ENCODE results near the gene PIP5K1B. TPM values are rescaled to one million over a fixed set of nuclear protein-coding genes. Genes with fewer than 3 reads are reported as not detected.

The PIP5K1B gene
- total RNA-seq, 1 experiment from 2014 or later: 2.5 TPM

- Histone ChIP-seq H3K27ac (ENCODE audit: insufficient read length, low read depth, low read length) (no peak overlapping the region), H4K91ac (ENCODE audit: insufficient read length, low read depth, low read length) (no peak overlapping the region), H3T11ph (ENCODE audit: low read length) (no peak overlapping the region), H3K4ac (ENCODE audit: low read depth, low read length) (no peak overlapping the region), H3K9ac (ENCODE audit: extremely low read depth, insufficient read length, low read length) (no peak overlapping the region), H3K23ac (ENCODE audit: insufficient read length, low read depth, low read length) (no peak overlapping the region), H2BK20ac (ENCODE audit: low read depth, low read length, poor library complexity, severe bottlenecking) (no peak overlapping the region), H3K14ac (ENCODE audit: insufficient read depth, low read length) (no peak overlapping the region), H3K18ac (ENCODE audit: insufficient read length, low read depth, low read length) (no peak overlapping the region), H3K23me2 (ENCODE audit: insufficient read length, low read depth, low read length, poor library complexity, severe bottlenecking) (no peaks in the 10 kb centered on the region), H3K27me3 (ENCODE audit: insufficient read depth, low read length) (no peaks in the 10 kb centered on the region), H2BK15ac (ENCODE audit: low read depth, low read length) (no peak overlapping the region), H2BK5ac (ENCODE audit: insufficient read length, low read length) (no peak overlapping the region), H2BK120ac (ENCODE audit: low read depth, low read length, poor library complexity, severe bottlenecking) (no peak overlapping the region), H3K9me3 (ENCODE audit: control insufficient read depth, low read depth, low read length) (no peaks in the 10 kb centered on the region), H3K79me1 (ENCODE audit: insufficient read depth, low read depth, low read length, poor library complexity, severe bottlenecking) (no peaks in the 10 kb centered on the region), H4K8ac (replicated peaks; ENCODE audit: insufficient read length, low read depth, low read length) (no peak overlapping the region), H2AFZ (ENCODE audit: low read length) (no peak overlapping the region), H3K56ac (ENCODE audit: insufficient read length, low read depth, low read length) (no peak overlapping the region), H3K4me1 (ENCODE audit: insufficient read depth, low read length) (peaks cover 14% of the 10 kb centered on the region), H2BK12ac (ENCODE audit: insufficient read length, low read depth, low read length) (no peak overlapping the region), H3K4me2 (ENCODE audit: insufficient read depth, insufficient read length, low read length) (no peak overlapping the region), H4K5ac (ENCODE audit: insufficient read length, low read depth, low read length) (no peak overlapping the region), H4K20me1 (ENCODE audit: control insufficient read depth, insufficient read depth, insufficient read length) (no peaks in the 10 kb centered on the region), H2AK5ac (ENCODE audit: insufficient read length, low read length) (no peak overlapping the region), H3K79me2 (ENCODE audit: insufficient read depth, low read length) (no peaks in the 10 kb centered on the region)
- Mint-ChIP-seq H3K36me3 (ENCODE audit: insufficient read depth in 1 of 3, low read depth in 3 of 3) (peaks cover 0 to 3% (median 2%) of the 10 kb centered on the region in 3 experiments; a peak in 3 of 7 replicates), H3K4me1 (peaks cover 49 to 59% of the 10 kb centered on the region in 2 experiments), H3K9me3 (peaks cover 0 to 2% of the 10 kb centered on the region in 2 experiments; a peak in 1 of 5 replicates), H3K27ac (no peak overlapping the region), H3K27me3 (ENCODE audit: low read depth) (no peaks in the 10 kb centered on the region; the same call in 1 of the 2 replicates), H3K4me3 (no peak overlapping the region)
- TF ChIP-seq, protein P1, sequence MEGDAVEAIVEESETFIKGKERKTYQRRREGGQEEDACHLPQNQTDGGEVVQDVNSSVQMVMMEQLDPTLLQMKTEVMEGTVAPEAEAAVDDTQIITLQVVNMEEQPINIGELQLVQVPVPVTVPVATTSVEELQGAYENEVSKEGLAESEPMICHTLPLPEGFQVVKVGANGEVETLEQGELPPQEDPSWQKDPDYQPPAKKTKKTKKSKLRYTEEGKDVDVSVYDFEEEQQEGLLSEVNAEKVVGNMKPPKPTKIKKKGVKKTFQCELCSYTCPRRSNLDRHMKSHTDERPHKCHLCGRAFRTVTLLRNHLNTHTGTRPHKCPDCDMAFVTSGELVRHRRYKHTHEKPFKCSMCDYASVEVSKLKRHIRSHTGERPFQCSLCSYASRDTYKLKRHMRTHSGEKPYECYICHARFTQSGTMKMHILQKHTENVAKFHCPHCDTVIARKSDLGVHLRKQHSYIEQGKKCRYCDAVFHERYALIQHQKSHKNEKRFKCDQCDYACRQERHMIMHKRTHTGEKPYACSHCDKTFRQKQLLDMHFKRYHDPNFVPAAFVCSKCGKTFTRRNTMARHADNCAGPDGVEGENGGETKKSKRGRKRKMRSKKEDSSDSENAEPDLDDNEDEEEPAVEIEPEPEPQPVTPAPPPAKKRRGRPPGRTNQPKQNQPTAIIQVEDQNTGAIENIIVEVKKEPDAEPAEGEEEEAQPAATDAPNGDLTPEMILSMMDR (conservative IDR thresholded peaks at IDR 0.05): no peak
- no peak for DNase-seq
- no CpG with 5 or more reads among the region's 8 CpGs for WGBS (ENCODE audit: extremely low coverage, insufficient read length, low lambda C conversion rate)
Observed at GRCh38 chr9:68951879-68952659, 247.0 kb downstream of the PIP5K1B start.
